Thyroid gland (tissue), 4 donors: ENCODE data around the gene TMEM258. TPM values are rescaled to one million over a fixed set of nuclear protein-coding genes. Genes with fewer than 3 reads are reported as not detected.
A peak's percentile ranks its signal among the peaks of the same experiment; 100 is the strongest.

Source experiments
- DNase-seq, 2 donors: peaks; one replicate each; pipeline ENCODE4 v3.0.0-alpha.2; 2019
- H3K27ac ChIP-seq, 3 donors: fragments of 200-600 bp; sonication (generic); 1 replicate in 2 of 3; 2 replicates in 1 of 3; pipeline ENCODE4 v1.5.1; 2016 to 2019; ENCODE audit warnings: mild to moderate bottlenecking in 1 of 3, moderate library complexity in 1 of 3
- H3K27me3 ChIP-seq: fragments of 200-600 bp; sonication (generic); one replicate; pipeline ENCODE4 v1.5.1; 2019
- H3K36me3 ChIP-seq, 2 donors: fragments of 200-600 bp; sonication (generic); one replicate each; pipeline ENCODE4 v1.5.1; 2016 to 2019
- H3K4me1 ChIP-seq, 2 donors: fragments of 200-600 bp; sonication (generic); one replicate each; pipeline ENCODE4 v1.5.1; 2017 to 2019
- H3K4me3 ChIP-seq, 3 donors: fragments of 200-600 bp; sonication (generic); replicated peaks in 1 of 3; 1 replicate in 2 of 3; 2 replicates in 1 of 3; pipeline ENCODE4 v1.5.1; 2016; ENCODE audit warnings: mild to moderate bottlenecking in 1 of 3
- H3K9me3 ChIP-seq: fragments of 200-600 bp; sonication (generic); one replicate; pipeline ENCODE4 v1.5.1; 2017
- CTCF ChIP-seq, 6 experiments: fragments of 200-600 bp in 3 of 6; fragments of 450-650 bp in 3 of 6; sonication (generic) in 3 of 6; IDR thresholded peaks; one replicate each; pipeline ENCODE4 v1.5.1; 2016 to 2019; ENCODE audit warnings: antibody characterized with exemption in 6 of 6, mild to moderate bottlenecking in 2 of 6, inconsistent platforms in 1 of 6, moderate library complexity in 1 of 6
- POLR2A ChIP-seq, 2 donors: fragments of 450-650 bp; IDR thresholded peaks; one replicate each; pipeline ENCODE4 v1.6.1; 2017; ENCODE audit warnings: antibody characterized with exemption in 2 of 2, mild to moderate bottlenecking in 2 of 2, moderate library complexity in 1 of 2
- WGBS, 2 donors: methylation state at CpG; one replicate each; pipeline ENCODE4 v1.1.5; 2017; 5-methylcytosine and 5-hydroxymethylcytosine counted together
- intact Hi-C: fragments of 100-400 bp; cut with DNase I; formaldehyde crosslinking; loops from one replicate; pipeline ENCODE4 v1.15.1; 2023
- total RNA-seq, 4 donors: library from RNA; depleted of rRNA; stranded (reverse); fragments of >200 nt; gene quantifications; one replicate each; pipeline ENCODE4 v1.2.3, GENCODE V29; 2016

Gene TMEM258
- total RNA-seq, 4 donors from 2014 or later = 28.0 to 57.9 (median 48.1) TPM

GRCh38 chr11:61829806-61830205 is 37.4 kb upstream of the TMEM258 start:
- no peaks in the 10 kb centered on the region for H3K27me3 ChIP-seq
- no peak for DNase-seq
- H3K36me3 ChIP-seq = no peaks in the 10 kb centered on the region
- intact Hi-C loops = loop anchor here (5.0 kb wide), 1 partner anchor 57 kb away; no protein-coding TSS in a partner anchor
- H3K4me3 ChIP-seq = no peak overlapping the region
- peaks cover 22 to 32% of the 10 kb centered on the region in 2 donors for H3K4me1 ChIP-seq
- WGBS, 2 donors = 80 to 92% methylated on average over 4 of the region's 4 CpGs
- H3K9me3 ChIP-seq = no peaks in the 10 kb centered on the region
- TF ChIP-seq CTCF (IDR thresholded peaks at IDR 0.05) = no peak
- no peak for TF ChIP-seq POLR2A (IDR thresholded peaks at IDR 0.05)
- no peak overlapping the region for H3K27ac ChIP-seq

- TF ChIP-seq CTCF (IDR thresholded peaks at IDR 0.05) = peak in 1 of 6 experiments; percentile 18
- TF ChIP-seq POLR2A (IDR thresholded peaks at IDR 0.05) = no peak
- no peaks in the 10 kb centered on the region for H3K36me3 ChIP-seq
- peaks cover 22 to 29% of the 10 kb centered on the region in 2 donors for H3K4me1 ChIP-seq
- H3K27ac ChIP-seq = peak overlapping the region; percentile 32 to 60 (median 51)
- intact Hi-C loops = loop anchor here (5.0 kb wide), 1 partner anchor 58 kb away; no protein-coding TSS in a partner anchor
- no peaks in the 10 kb centered on the region for H3K27me3 ChIP-seq
- H3K9me3 ChIP-seq = no peaks in the 10 kb centered on the region
- peak overlapping the region; percentile 1 to 42 (median 42) for H3K4me3 ChIP-seq
- DNase-seq = peak; percentile 85 to 86
- 2% methylated on average over 14 to 25 of the region's 55 CpGs for WGBS, 2 donors
Measured at GRCh38 chr11:61828629-61829407, 36.4 kb upstream of the TMEM258 start.

GRCh38 chr11:61828379-61828628 is 35.9 kb upstream of the TMEM258 start:
- no peak for DNase-seq
- Histone ChIP-seq H3K4me1 (peaks cover 22 to 29% of the 10 kb centered on the region in 2 donors), H3K36me3 (no peaks in the 10 kb centered on the region), H3K27me3 (no peaks in the 10 kb centered on the region), H3K4me3 (peak overlapping the region; percentile 1 to 42 (median 42)), H3K9me3 (no peaks in the 10 kb centered on the region), H3K27ac (peak overlapping the region; percentile 32 to 60 (median 51))
- intact Hi-C loops = loop anchor here (5.0 kb wide), 1 partner anchor 59 kb away; no protein-coding TSS in a partner anchor
- TF ChIP-seq POLR2A (IDR thresholded peaks at IDR 0.05) (no peak), CTCF (IDR thresholded peaks at IDR 0.05) (no peak)
- WGBS, 2 donors = 0 to 3% methylated on average over 5 to 16 of the region's 16 CpGs

- H3K4me1 ChIP-seq = peaks cover 22 to 29% of the 10 kb centered on the region in 2 donors
- H3K4me3 ChIP-seq = peak within 1 kb of the TSS; percentile 1 to 42 (median 42)
- H3K27me3 ChIP-seq = no peaks in the 10 kb centered on the region
- H3K9me3 ChIP-seq = no peaks in the 10 kb centered on the region
- intact Hi-C loops = loop anchor here (5.0 kb wide), 1 partner anchor 60 kb away; no protein-coding TSS in a partner anchor
- peak within 1 kb of the TSS; percentile 32 to 60 (median 51) for H3K27ac ChIP-seq
- peak; percentile 75 to 85 for DNase-seq
- TF ChIP-seq POLR2A (IDR thresholded peaks at IDR 0.05) (peak in 1 of 2 donors; percentile 17), CTCF (IDR thresholded peaks at IDR 0.05) (peak in 1 of 6 experiments; percentile 10)
- H3K36me3 ChIP-seq = no peaks in the 10 kb centered on the region
- WGBS, 2 donors = 1% methylated on average over 22 to 47 of the region's 83 CpGs
Measured at GRCh38 chr11:61827571-61828378, 35.4 kb upstream of the TMEM258 start, which contains the start of gene FADS2. Gene FADS2 (plus strand): TSS chr11:61828300. CDS start chr11:61828391, 91 bp downstream.
